Suppressor macrophage (primary cell): ENCODE data around the gene OTOGL.
"Not testable (repeated sequence)": the region's sequence is repeated elsewhere in the genome, so short reads cannot be mapped to it uniquely, and the experiment has no call there.

Source experiments
- DNase-seq, 4 experiments: peaks; one replicate each; pipeline ENCODE4 v3.0.0-alpha.2; 2020 to 2022

OTOGL gene

GRCh38 chr12:80135624-80136023 is 36.3 kb downstream of the OTOGL start:
- no peak for DNase-seq

- DNase-seq: no peak
Observed at GRCh38 chr12:80140005-80140404, 40.7 kb downstream of the OTOGL start.

- no peak for DNase-seq
Observed at GRCh38 chr12:80142640-80143039, 43.3 kb downstream of the OTOGL start.

- DNase-seq: no peak
Observed at GRCh38 chr12:80143537-80143936, 44.2 kb downstream of the OTOGL start.

- DNase-seq: not testable (repeated sequence)
Observed at GRCh38 chr12:80149547-80150313, 50.4 kb downstream of the OTOGL start.

- no peak for DNase-seq
Observed at GRCh38 chr12:80151131-80151530, 51.8 kb downstream of the OTOGL start.

GRCh38 chr12:80154261-80154660 is 54.9 kb downstream of the OTOGL start:
- DNase-seq: no peak

- DNase-seq: no peak
Observed at GRCh38 chr12:80156306-80156705, 57.0 kb downstream of the OTOGL start.

GRCh38 chr12:80157645-80158044 is 58.3 kb downstream of the OTOGL start:
- no peak for DNase-seq

GRCh38 chr12:80161612-80162011 is 62.3 kb downstream of the OTOGL start:
- DNase-seq: no peak

GRCh38 chr12:80162177-80162576 is 62.8 kb downstream of the OTOGL start:
- DNase-seq: no peak

- DNase-seq: no peak
Observed at GRCh38 chr12:80165746-80166145, 66.4 kb downstream of the OTOGL start.

- no peak for DNase-seq
Observed at GRCh38 chr12:80166751-80167150, 67.4 kb downstream of the OTOGL start.

- no peak for DNase-seq
Observed at GRCh38 chr12:80168936-80169335, 69.6 kb downstream of the OTOGL start.

- no peak for DNase-seq
Observed at GRCh38 chr12:80170915-80171314, 71.6 kb downstream of the OTOGL start.

- no peak for DNase-seq
Observed at GRCh38 chr12:80173083-80173864, 73.9 kb downstream of the OTOGL start.

- no peak for DNase-seq
Observed at GRCh38 chr12:80175307-80175930, 76.1 kb downstream of the OTOGL start.

GRCh38 chr12:80176706-80177105 is 77.4 kb downstream of the OTOGL start:
- no peak for DNase-seq

- DNase-seq: no peak
Observed at GRCh38 chr12:80178846-80179245, 79.5 kb downstream of the OTOGL start.

GRCh38 chr12:80183939-80184338 is 84.6 kb downstream of the OTOGL start:
- no peak for DNase-seq

GRCh38 chr12:80184926-80185325 is 85.6 kb downstream of the OTOGL start:
- no peak for DNase-seq

GRCh38 chr12:80186727-80187217 is 87.4 kb downstream of the OTOGL start:
- peak; percentile 41 to 61 (median 58) for DNase-seq

- DNase-seq: no peak
Observed at GRCh38 chr12:80187660-80188090, 88.3 kb downstream of the OTOGL start.
